SHP77 (cell line): ENCODE data around the gene ARL14EP.

Experiments used
- DNase-seq, 2 experiments: peaks; one replicate each; lab custom pipeline; 2025; lab: John Stamatoyannopoulos, UW

The ARL14EP gene

DNA sequence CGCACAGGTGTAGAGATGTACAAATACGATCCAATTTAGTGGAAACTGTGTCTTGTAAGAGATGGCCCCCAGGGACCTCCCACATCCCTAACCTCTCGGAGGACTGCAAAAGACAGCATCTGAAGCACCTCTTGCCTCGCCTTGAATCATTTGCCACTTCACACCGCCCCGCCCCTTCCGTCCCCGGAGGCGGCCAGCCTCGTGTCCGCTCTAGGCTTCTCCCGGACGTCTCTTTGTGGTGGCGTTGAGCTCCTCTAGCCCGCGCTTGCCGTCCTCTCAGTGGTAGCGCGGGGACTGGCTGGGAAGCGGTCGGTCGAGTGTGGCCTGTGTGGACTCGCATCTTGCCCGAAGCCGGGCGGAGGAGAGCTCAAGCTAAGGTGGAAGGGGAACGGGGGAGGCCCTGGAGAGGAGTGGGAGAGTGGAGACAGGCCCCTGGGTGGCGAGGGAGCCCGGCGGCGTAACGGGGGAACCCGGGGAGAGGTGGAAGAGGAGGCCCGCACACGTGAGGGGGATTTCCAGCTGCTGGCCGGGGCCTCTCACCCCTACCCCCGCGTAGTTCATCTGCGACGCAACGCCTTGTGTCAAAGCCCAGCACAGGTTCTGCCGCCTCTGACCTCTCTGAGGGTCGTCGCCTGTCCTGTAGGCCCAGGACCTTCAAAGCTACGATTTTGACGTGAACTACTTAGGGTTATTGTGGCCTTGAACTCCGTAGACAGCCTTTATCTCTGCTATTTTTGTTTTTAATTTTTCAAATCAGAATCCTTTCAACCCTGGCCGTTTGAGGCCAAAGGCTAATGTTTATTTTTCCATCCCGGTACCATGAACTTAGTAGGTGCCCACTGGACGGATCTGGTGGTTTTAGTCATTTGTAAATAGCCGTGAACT is at the start of gene ARL14EP:
ARL14EP (plus strand) TSS at position 279 of the 885 bp plus-strand sequence. CDS start 7,845 bp downstream, outside the sequence.
- DNase-seq: peak; percentile 86

DNA sequence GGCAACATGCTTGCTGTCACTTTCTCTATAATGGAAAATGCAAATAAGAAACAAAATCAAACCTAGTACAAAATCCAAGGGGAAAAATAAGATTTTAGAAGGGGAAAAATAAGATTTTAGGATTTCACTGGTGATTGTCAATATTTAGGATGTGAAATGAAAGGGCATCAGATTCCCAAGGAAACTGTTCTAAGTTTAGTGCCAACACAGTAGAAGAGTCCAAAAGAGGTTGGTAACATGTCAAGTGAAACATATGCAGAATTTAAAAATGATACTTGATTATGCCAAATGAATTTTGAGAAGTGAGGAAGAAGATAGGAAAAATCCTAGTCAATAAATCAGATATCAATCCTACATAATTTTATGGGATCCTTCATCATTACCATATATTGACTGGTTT is 45.7 kb upstream of the ARL14EP start:
- no peak for DNase-seq

DNA sequence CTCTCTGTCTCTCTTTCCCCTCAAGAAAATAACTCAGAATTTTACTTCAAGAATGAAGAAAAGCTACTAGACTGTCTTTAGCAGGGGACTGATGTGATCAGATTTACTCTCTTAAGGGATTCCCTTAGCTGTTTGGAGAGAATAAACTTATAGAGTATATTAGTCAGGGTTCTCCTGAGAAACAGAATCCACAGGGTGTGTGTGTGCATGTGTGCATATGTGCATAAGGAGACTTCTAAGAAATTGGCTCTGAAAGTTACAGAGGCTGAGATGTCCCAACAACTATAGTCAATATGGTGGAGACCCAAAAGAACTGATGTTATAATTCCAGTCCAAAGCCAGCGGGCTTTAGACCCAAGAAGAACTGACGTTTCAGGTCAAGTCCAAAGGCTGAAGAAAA is 43.1 kb upstream of the ARL14EP start:
- DNase-seq: no peak

DNA sequence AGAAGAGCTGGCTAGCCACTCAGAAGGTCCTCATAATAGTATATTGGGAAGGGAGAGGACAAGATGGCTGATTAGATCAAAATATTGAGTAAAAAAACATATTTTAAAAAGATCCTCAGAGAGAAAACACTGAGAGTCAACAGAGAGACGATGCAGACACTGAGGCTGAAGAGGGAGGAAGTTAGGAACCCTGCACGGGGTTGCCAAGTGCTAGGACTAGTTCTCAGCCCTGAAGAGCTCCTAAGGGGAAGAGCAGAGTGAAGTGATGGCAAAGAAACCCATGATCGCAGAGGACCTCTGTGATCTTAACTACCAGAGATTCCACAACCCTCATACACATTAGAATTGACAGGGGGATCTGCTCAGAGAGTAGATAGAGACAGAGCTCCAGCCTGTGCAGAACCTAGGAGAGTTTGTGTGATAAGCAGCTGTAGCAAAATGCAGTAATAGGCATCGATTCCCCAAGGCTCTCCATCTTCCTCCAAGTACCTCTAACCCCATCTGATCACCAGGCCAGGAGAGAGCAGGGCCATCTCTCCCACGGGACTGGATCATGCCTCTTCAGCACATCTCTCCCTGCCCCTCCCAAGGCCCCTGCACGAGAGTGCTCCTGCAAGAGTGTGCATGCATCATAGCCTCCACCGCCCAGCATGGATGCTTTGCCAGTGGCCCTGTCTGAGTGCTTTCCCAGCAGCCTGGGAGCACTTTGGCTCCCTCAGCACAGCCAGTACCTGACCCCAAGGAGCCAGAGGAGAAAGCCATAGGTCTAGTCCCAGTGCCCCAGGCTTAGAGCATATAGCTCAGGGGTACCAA is 41.2 kb upstream of the ARL14EP start:
- DNase-seq: no peak

DNA sequence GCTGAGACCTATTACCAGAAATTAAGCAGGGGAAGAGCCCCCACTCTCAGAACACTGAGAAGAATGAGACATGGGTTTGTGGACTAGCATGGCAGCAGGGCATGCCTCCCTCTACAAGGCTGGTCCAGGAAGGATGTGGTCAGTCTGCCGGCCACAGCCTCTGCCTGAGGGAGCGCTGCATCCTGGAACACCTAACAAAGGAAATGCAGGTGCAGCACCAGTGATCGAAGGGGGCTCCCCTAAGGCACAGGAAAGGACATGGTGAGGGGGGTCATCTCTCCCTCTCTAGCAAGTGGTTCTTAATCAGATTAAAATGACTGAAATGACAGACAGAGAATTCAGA is 40.6 kb upstream of the ARL14EP start:
- DNase-seq: no peak

DNA sequence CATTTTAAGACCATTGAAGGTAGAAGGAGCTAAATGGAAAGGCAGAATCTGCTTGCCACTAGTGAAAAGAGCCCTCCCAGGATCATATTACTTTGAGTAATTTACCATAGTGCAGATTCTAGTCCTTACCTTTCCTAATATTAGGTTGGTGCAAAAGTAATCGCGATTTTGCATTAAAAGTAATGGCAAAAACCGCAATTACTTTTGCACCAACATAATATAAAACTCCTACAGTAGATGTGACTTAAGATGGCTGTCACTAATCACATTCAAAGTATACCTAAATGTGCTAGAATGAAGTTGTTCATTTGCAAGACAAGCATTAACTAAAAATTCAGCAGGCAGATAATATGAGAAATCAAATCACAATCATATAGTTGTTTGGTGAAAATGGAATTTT is 38.1 kb upstream of the ARL14EP start:
- DNase-seq: no peak

DNA sequence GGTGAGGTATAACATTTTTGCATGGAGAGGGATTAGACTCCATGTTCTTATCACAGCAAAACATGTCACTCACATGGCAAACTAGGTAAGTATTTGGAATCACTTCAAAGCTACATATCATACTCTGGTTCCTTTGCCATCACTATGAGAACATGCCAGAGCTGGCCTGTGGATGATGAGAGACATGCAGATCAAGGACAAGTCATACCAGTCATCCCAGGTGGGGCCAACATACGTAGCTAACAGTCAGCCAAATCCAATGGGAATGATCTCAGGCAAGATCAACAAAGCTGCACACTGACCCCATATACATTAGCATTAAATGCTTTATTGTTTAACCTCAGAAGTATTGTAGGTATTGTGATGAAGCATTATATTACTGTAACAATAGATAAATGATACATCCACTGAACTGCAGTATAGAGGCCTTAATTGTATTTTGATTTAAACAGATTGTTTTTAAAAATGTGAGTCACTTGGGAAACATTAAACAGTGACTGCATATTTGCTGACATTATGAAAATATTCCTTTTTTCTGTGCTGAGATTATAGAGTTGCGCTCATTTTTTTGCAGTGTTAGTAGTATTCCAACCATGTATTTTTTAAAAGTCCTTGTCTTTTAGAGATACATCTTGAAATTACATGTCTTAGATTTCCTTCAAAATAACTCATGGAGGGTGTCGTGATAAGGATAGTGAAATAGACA is 37.3 kb upstream of the ARL14EP start:
- DNase-seq: no peak

DNA sequence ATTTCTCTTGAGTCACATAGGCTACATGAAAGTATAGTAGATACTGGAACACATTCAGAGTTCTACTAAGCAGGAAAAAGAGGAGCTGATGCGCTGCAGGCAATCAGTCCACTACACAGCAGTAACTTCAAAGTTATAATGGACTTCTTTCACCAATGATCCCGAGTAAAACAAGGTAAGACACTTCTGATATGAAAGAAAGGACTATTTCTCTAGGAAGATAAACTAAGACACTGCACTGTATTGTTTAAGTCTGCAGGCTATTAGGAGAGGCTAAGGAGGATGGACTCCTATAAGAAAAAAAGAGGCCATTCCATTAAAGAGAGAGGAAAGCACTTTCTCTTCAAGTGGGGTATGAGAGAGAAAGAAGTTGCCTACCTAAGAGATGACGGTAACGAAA is 31.6 kb upstream of the ARL14EP start:
- DNase-seq: no peak

DNA sequence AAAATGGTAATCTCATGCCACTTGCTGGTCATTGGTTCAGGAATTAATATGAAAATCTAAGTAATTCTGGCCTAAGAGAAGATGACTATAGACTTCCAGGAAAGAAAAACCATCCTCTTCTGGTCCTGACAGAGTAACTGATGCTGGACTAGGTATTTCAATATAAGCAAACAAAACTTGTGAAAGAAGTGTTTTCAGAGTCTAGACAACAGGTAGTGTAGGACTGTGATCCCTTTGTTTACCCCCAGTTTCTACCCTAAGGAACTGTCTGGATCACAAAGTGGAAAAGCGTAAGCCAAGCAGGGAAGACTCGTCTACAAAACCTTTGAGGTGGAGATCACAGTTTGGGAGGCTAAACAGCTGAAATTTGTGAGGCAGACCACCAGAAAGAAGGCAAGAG is 30.4 kb upstream of the ARL14EP start:
- no peak for DNase-seq

DNA sequence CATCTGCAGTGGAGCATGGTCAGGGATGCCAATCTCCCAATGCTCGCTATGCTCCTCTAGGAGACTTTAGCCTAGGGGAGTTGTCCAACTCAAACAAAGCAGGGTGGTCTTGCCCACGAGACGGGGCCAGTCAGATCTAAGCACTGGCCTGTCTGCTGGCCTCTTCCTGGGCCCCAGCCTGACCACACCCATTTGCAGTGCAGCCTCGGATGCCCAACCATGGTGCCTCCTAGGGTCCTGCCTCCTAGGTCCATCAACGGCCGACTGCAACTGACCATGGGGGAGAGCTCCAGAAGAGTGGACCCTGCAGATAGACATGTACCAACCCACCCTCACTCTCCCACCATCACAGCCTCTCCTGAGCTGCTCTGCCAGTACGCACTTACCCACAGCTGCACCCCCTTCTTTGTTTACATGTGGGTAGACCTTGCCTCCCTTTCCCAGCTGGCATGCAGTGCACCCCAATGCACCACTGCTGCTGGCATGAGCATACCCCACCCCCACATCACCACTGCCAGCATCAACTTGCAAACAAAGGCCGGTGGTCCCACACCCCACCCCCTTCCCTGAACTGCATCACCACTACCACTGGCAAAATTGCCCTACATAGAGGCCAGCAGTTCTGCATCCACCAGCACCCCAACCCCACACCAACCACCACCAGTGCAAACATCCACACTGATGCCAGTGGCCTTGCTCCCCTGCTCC is 27.6 kb upstream of the ARL14EP start:
- no peak for DNase-seq

DNA sequence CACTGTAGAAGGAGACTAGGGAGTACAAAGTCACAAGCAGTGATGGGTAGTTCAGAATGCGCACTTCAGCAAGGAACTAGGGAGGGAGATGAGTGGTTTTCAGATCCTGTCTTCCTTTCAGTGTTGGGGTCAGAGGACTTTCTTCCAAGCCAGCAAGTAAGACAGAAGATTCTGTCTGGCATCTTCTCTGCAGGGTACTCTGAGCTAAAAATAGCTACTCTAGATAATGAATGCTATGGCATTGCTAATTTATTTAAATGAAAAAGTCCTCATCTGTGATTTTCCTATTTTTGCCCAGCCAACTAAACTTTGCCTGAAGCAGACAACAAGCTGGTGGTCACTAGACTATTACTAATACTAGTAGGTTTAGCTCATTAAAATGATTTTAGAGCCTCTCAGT is 18.3 kb upstream of the ARL14EP start:
- DNase-seq: no peak

DNA sequence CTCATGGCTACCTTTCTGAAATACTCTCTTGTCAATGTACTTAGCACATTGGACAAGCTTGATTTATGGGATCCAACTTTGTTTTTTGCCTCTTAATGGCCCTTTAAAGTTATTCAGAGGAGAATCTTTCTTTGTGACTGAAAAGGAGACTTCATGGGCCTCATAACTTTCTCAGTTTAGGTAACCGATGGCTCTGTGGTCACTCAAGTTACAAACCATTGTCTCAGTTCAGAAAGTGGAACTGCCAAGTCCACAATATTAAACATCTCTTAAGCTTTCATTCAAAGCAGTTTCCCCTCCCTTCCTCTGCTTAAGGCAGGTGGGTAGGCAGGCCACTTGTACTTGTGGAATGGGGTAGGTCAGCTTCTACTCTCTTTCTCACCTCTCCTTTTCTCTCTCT is 12.3 kb upstream of the ARL14EP start:
- no peak for DNase-seq

DNA sequence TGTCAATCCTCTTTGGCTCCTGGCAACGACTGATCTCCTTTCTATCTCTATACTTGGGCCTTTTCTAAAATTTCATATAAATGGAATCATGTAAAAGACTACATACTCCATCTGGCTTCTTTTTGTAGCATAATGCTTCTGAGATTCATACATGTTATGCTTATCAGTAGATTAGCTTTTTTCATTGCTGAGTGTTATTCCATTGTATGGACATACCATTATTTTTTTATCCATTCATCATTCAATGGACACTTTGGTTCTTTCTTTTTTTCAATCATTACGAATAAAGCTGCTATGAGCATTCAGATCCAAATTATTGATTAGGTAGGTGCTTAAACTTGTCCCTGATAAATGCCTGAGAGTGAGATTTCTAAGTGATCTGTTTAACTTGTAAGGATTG is 11.7 kb upstream of the ARL14EP start:
- no peak for DNase-seq

DNA sequence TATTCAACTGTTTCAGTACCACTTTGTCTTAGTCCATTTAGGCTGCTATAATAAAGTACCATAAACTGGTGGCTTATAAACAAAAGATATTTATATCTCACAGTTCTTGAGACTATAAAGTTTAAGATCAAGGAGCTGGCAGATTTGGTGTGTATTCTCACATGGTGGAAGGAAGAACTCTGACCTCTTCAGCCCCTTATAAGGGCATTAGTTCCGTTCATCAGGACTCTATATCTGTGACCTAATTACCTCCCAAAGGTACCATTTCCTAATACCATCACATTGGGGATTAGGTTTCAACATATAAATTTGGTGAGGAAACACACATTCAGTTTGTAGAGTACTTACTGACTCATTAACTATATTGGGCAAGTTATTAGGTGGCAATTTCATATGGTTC is 10.7 kb upstream of the ARL14EP start:
- no peak for DNase-seq

DNA sequence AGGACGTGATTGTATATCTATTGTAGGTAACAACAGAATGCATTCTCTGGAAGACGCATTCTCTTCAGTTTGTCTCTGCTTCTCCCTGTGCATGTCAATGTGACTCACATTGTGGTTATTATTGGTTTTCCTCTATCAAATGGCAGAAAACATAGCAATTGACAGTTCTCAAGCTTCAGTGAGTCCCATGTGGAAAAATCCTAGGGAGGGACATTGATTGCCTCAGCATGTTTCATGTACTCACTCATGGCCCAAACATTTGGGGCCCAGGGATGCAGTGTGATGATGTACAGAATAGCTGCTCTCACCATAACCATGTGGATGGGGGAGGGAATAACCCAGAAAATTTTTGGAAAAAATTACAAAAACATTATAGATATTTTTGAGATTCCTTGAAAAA is 9.3 kb upstream of the ARL14EP start:
- DNase-seq: no peak

DNA sequence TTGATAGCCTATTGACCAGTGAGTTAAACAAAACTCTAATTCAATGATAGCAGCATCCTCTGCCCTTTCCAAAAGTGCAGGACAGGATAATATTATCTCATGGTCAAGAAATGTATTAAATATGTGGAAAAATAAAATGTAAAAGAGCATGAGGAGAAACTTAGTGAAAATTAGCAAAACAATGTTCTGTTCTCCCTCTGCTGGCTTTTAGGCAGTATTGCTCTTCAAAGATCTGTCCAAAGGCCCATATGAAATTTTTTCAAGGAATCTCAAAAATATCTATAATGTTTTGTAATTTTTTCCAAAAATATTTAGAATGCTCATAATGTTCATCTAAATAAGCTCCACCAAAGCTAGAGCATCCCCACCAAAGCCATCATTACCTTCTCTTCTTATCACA is 8.3 kb upstream of the ARL14EP start:
- no peak for DNase-seq

DNA sequence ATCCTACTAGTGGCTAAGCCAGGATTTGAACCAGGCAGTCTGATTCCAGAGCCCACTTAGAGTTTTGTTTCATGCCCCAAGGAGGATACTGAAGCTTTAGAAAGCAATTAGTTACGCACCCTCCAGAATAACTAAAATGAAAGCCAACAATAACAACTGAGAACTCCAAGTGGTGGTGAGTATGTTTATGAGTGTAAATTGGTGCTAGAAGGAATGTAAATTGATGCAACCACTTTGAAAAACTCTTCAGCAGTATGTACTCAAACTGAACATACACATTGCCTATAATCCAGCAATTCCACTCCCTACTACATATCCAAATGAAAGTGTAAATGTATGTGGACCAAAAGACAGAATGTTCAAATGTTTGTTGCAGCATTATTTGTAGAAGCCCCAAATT is 6.7 kb upstream of the ARL14EP start:
- DNase-seq: no peak

DNA sequence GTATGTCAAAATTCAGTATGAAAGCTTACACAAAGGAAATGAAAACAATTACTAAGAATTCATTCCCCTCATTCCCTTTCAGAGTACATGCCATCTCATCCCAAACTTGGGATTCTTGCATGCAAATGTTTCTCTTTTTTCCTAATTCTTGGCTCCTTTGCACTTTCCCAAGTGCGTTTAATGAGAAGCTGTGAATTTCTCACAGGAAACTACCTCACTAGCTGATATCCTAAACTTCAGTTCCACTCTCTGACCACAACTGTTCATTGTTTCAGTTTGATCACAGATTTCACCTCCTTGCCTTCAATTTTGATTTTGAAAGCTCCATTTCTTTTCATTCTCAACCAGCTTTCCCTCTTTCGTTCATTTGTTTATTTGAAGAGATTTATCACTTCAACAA is 5.9 kb upstream of the ARL14EP start:
- no peak for DNase-seq

DNA sequence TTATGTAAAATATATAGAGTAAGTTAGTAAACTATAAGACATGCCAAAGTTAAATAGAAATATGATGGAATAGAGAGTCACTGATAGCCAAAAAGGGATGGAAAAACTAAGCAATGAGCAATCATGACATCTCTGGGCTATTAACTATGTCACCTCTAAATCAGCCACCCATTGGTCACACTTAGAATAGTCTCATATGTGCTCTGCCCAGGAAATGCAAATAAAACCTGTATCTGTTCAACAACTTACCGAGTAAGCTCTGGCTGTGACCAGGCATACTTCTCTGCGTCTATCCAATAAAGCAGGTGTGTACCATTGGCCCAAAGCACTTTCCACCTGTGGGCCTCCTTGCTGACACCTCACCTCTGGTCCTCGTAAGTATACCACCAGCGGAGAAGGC is 1.6 kb upstream of the ARL14EP start:
- no peak for DNase-seq

DNA sequence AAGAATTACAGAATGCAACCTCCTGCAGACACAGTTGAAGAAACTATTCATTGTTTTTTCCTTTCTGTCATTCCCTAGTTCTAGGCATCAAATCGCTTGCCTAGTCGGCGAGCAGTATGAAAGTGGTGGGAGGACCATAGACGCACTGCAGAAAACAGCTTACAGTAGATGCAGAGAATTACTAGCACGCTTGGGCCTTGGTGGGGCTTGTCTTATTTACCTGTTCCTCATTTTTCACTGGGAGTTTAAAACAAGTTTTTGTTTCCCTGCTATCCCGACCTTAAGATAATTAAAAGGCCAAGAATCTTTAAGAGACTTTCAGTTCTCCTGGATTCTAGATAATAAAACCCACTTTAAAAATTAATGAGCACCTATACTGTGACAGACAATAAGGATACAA is 713 bp upstream of the ARL14EP start:
- no peak for DNase-seq

DNA sequence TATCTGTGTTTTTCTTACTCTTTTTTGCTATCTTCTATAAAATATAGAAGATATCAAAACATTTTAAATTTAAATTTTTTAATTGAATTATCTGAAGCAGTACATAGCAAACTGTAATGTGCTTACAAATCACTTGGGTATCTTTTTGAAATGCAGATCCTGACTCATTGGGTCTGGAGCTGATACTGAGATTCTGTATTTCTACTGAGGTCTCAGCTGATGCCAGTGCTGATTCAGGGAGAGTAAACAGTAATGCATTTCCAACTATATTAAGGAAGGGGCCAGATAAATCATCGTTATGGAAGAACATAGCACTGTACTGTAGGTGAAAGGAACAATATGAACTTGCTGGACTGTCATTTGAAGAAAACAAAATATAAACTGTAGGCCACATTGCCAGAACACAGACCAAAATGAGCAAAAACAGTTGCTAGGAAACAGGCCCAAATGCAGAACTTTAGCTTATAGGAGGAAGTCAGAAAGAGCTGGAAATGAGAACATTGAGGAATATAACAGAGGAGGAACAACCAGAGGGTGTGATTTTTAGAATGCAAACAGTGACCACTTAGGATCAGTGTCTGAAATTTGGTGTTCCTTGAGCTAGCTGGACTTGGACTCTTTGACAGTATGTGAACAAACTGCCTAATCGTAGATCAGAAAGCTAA is 3.3 kb downstream of the ARL14EP start:
- DNase-seq: no peak

DNA sequence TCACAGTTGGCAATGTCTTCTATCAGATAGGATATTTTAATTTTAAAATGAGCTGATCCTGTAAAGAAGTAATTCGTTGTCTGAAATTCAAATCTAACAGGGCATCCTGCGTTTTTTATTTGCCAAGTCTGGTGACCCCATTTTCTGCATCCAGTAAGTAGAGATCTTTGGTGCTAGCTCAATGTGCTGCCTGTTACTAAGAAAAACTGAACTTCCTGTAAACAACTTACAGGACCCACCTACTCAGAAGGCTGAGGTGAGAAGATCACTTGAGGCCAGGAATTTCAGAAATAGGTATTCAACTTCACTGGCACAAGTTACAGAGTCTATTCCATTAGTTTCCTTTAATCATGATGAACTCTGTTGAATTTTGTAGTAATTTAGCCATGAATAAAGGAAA is 4.0 kb downstream of the ARL14EP start:
- no peak for DNase-seq
